Fibroblast of lung (primary cell): ENCODE results near the gene TMEM120B. TPM values are rescaled to one million over a fixed set of nuclear protein-coding genes. Genes with fewer than 3 reads are reported as not detected.

Source experiments
- DNase-seq, 2 donors: peaks; one replicate each; pipeline versions ENCODE4 v3.0.0 to v3.0.0-alpha.2; 2010; ENCODE audit warnings: low read depth in 2 of 2
- H2AFZ ChIP-seq: 2 replicates; pipeline ENCODE4 v1.5.1; 2012; ENCODE audit warnings: low read length, control low read depth, inconsistent platforms
- H3K27ac ChIP-seq: 2 replicates; pipeline ENCODE4 v1.5.1; 2011; ENCODE audit warnings: low read length, control low read depth; ENCODE audit not compliant: insufficient read depth
- H3K27me3 ChIP-seq: 2 replicates; pipeline ENCODE4 v1.5.1; 2011; ENCODE audit warnings: mild to moderate bottlenecking, low read length; ENCODE audit not compliant: control insufficient read depth, insufficient read depth
- H3K36me3 ChIP-seq: 2 replicates; pipeline ENCODE4 v1.5.1; 2011; ENCODE audit warnings: low read length; ENCODE audit not compliant: control insufficient read depth, insufficient read depth
- H3K4me1 ChIP-seq: 2 replicates; pipeline ENCODE4 v1.5.1; 2011; ENCODE audit warnings: low read length; ENCODE audit not compliant: control insufficient read depth, insufficient read depth; ENCODE audit errors: extremely low read depth
- H3K4me2 ChIP-seq: 2 replicates; pipeline ENCODE4 v1.5.1; 2011; ENCODE audit warnings: low read length, control low read depth; ENCODE audit not compliant: insufficient read depth; ENCODE audit errors: extremely low read depth
- H3K4me3 ChIP-seq, 4 experiments: fragments of 200-600 bp in 1 of 4; sonication (generic) in 1 of 4; replicated peaks in 1 of 4; 2 replicates each; pipeline ENCODE4 v1.5.1; 2011 to 2016; ENCODE audit warnings: low read length in 4 of 4, low read depth in 3 of 4, mild to moderate bottlenecking in 3 of 4, control low read depth in 2 of 4, inconsistent platforms in 1 of 4, mixed read lengths in 1 of 4; ENCODE audit not compliant: insufficient read depth in 1 of 4; ENCODE audit errors: control extremely low read depth in 1 of 4
- H3K79me2 ChIP-seq: 2 replicates; pipeline ENCODE4 v1.5.1; 2012; ENCODE audit warnings: mild to moderate bottlenecking, low read length, inconsistent platforms; ENCODE audit not compliant: control insufficient read depth, insufficient read depth
- H3K9ac ChIP-seq: 2 replicates; pipeline ENCODE4 v1.5.1; 2011; ENCODE audit warnings: mild to moderate bottlenecking, low read length, control low read depth; ENCODE audit not compliant: insufficient read depth
- H3K9me3 ChIP-seq: 2 replicates; pipeline ENCODE4 v1.5.1; 2012; ENCODE audit warnings: low read depth, low read length; ENCODE audit not compliant: control insufficient read depth, insufficient read depth
- H4K20me1 ChIP-seq: 2 replicates; pipeline ENCODE4 v1.5.1; 2011; ENCODE audit warnings: low read length; ENCODE audit not compliant: control insufficient read depth, insufficient read depth; ENCODE audit errors: extremely low read depth
- CTCF ChIP-seq, 2 donors: IDR thresholded peaks in 1 of 2; conservative IDR thresholded peaks in 1 of 2; 1 replicate in 1 of 2; 2 replicates in 1 of 2; pipeline ENCODE4 v1.5.1; 2011 to 2012; ENCODE audit warnings: low read length in 2 of 2, control low read depth in 1 of 2, inconsistent platforms in 1 of 2, low read depth in 1 of 2, mild to moderate bottlenecking in 1 of 2
- EZH2 ChIP-seq: IDR thresholded peaks from 2 replicates; pipeline ENCODE4 v1.5.1; 2012; ENCODE audit warnings: low read length, control low read depth, mild to moderate bottlenecking; ENCODE audit errors: missing control alignments
- polyA plus RNA-seq, 2 donors: library from polyadenylated mRNA; depleted of rRNA in 1 of 2; stranded (reverse) in 1 of 2; unstranded in 1 of 2; fragments of >200 nt; gene quantifications; 2 replicates each; pipeline ENCODE4 v1.2.1, GENCODE V29; 2011 to 2012; ENCODE audit warnings: missing spikeins in 1 of 2
- total RNA-seq: library from RNA; depleted of rRNA; stranded (reverse); fragments of >200 nt; gene quantifications from 2 replicates; pipeline ENCODE4 v1.2.1, GENCODE V29; 2014

The TMEM120B gene
- total and polyA plus RNA-seq, 2 donors (not counting 1 experiment from before 2014, with no cell fraction given): 8.6 TPM

GRCh38 chr12:121748218-121748570, 35.6 kb downstream of the TMEM120B start:
- DNase-seq: no peak
- H3K27ac ChIP-seq: peak overlapping the region; percentile 88
- no peaks in the 10 kb centered on the region for H3K27me3 ChIP-seq
- peaks cover 6% of the 10 kb centered on the region for H3K36me3 ChIP-seq
- H3K4me3 ChIP-seq: no peak overlapping the region
- H2AFZ ChIP-seq: no peak overlapping the region
- no peak for TF ChIP-seq EZH2
- TF ChIP-seq CTCF (conservative IDR thresholded peaks at IDR 0.05 in 1 of 2, IDR thresholded peaks at IDR 0.05 in 1 of 2; ENCODE audit: low read depth in 1 of 2, low read length in 2 of 2): no peak
- H3K79me2 ChIP-seq: no peaks in the 10 kb centered on the region
- H3K4me2 ChIP-seq: no peak overlapping the region
- peak overlapping the region; percentile 9 for H3K9ac ChIP-seq
- no peaks in the 10 kb centered on the region for H4K20me1 ChIP-seq
- H3K9me3 ChIP-seq: no peaks in the 10 kb centered on the region
- H3K4me1 ChIP-seq: peaks cover 10% of the 10 kb centered on the region

GRCh38 chr12:121748571-121749265, 36.2 kb downstream of the TMEM120B start:
- no peaks in the 10 kb centered on the region for H4K20me1 ChIP-seq
- H3K4me2 ChIP-seq: peak overlapping the region; percentile 16
- H3K79me2 ChIP-seq: no peaks in the 10 kb centered on the region
- peak overlapping the region; percentile 9 for H3K9ac ChIP-seq
- H3K4me3 ChIP-seq: no peak overlapping the region
- DNase-seq: peak; percentile 89 to 93
- H3K36me3 ChIP-seq: peaks cover 4% of the 10 kb centered on the region
- H3K4me1 ChIP-seq: peaks cover 10% of the 10 kb centered on the region
- H3K27ac ChIP-seq: peak overlapping the region; percentile 88
- TF ChIP-seq EZH2: no peak
- no peak for TF ChIP-seq CTCF (conservative IDR thresholded peaks at IDR 0.05 in 1 of 2, IDR thresholded peaks at IDR 0.05 in 1 of 2; ENCODE audit: low read depth in 1 of 2, low read length in 2 of 2)
- no peaks in the 10 kb centered on the region for H3K9me3 ChIP-seq
- peak overlapping the region; percentile 2 for H2AFZ ChIP-seq
- no peaks in the 10 kb centered on the region for H3K27me3 ChIP-seq

- TF ChIP-seq EZH2 (no peak), CTCF (conservative IDR thresholded peaks at IDR 0.05 in 1 of 2, IDR thresholded peaks at IDR 0.05 in 1 of 2; ENCODE audit: low read depth in 1 of 2, low read length in 2 of 2) (no peak)
- Histone ChIP-seq H3K9ac (no peak overlapping the region), H3K27ac (peak overlapping the region; percentile 59), H2AFZ (no peak overlapping the region), H4K20me1 (no peaks in the 10 kb centered on the region), H3K4me3 (no peak overlapping the region), H3K36me3 (peaks cover 4% of the 10 kb centered on the region), H3K4me2 (no peak overlapping the region), H3K9me3 (no peaks in the 10 kb centered on the region), H3K27me3 (no peaks in the 10 kb centered on the region), H3K4me1 (peaks cover 10% of the 10 kb centered on the region), H3K79me2 (no peaks in the 10 kb centered on the region)
- no peak for DNase-seq
Measured at GRCh38 chr12:121749267-121749666, 36.7 kb downstream of the TMEM120B start.
